IPS-15b (cell line): ENCODE measurements around the gene S100A1.
"Not testable (repeated sequence)": the region's sequence is repeated elsewhere in the genome, so short reads cannot be mapped to it uniquely, and the experiment has no call there.

Experiments
- H3K27me3 ChIP-seq: one replicate; pipeline ENCODE4 v1.6.1; 2013; ENCODE audit warnings: low read length; ENCODE audit not compliant: control insufficient read depth, insufficient read depth
- H3K36me3 ChIP-seq: one replicate; pipeline ENCODE4 v1.6.1; 2013; ENCODE audit warnings: low read length; ENCODE audit not compliant: control insufficient read depth, insufficient read depth
- H3K4me1 ChIP-seq: one replicate; pipeline ENCODE4 v1.6.1; 2013; ENCODE audit warnings: mild to moderate bottlenecking, low read length; ENCODE audit not compliant: control insufficient read depth, insufficient read depth
- H3K4me3 ChIP-seq: one replicate; pipeline ENCODE4 v1.5.1; 2013; ENCODE audit warnings: low read depth, low read length
- H3K9ac ChIP-seq: one replicate; pipeline ENCODE4 v1.6.1; 2013; ENCODE audit warnings: low read depth, mild to moderate bottlenecking, low read length
- H3K9me3 ChIP-seq: one replicate; pipeline ENCODE4 v1.6.1; 2013; ENCODE audit warnings: mild to moderate bottlenecking, low read length; ENCODE audit not compliant: control insufficient read depth, insufficient read depth

Gene S100A1

DNA sequence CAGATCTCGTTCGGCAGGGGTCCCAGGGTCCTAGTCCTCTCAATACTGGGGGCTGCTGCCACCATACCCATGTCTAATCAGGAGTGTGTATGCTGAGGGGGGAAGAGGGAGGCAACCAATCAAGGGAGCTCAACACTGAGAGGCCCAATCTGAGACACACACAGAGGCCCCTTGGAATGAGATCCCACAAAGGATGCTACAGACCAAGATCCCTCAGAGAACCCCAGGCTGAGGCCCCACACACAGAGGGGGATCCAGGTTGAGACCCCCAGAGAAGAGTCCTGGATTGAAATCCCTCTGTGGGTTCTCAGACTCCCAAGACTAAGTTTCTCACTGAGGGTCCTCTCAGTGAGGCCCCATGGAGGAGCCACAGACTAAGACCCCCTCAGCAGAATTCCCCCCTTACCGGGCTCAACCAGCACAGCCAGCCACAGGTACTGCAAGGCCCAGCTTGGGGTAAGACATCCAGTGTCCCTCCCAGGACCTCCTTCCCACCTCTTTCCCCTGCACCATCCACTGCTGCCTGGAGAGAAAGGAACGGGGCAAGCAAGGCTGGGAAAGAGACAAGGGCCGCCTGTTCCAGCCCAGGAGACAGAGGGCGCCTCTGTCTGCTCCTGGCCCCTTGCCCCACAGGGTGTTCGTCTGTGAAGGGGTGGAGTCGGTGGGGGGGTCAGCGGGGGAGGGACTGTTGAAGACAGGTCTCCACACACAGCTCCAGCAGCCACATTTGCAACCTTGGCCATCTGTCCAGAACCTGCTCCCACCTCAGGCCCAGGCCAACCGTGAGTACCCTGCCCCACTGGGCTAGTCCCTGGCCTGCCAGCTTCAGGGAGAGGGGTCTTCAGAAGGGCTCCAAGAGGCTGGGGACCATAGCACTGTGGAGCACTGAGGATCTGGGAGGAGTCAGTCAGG is at the start of gene S100A1:
S100A1 (plus strand) TSS at position 720 of the 912 bp plus-strand sequence. CDS start 2,088 bp downstream, outside the sequence.
- peaks cover 11% of the 10 kb centered on the region for H3K4me1 ChIP-seq
- H3K4me3 ChIP-seq, result peak within 1 kb of the TSS; percentile 82
- H3K9me3 ChIP-seq, result no peaks in the 10 kb centered on the region
- no peaks in the 10 kb centered on the region for H3K36me3 ChIP-seq
- H3K9ac ChIP-seq, result peak within 1 kb of the TSS; percentile 85
- no peaks in the 10 kb centered on the region for H3K27me3 ChIP-seq

DNA sequence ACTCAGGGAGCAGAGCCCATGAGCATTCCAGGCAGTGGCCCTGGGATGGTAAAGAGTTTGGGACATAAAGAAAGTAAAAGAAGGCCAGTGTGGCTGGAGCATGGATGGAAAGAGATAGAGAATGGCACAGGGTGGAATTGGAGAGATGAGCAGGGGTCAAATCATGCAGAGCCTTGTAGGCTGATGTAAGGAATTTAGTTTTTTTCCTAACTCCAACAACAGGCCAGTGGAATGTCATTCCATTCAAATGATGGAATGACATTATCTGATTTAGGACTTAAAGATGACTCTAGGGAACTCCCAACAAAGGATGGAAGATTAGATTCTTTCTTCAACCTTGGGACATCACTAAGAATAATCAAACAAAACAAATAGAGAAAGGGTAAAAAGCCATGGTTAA is 49.7 kb upstream of the S100A1 start:
- Histone ChIP-seq H3K4me3 (no peak overlapping the region), H3K4me1 (peaks cover 6% of the 10 kb centered on the region), H3K27me3 (no peaks in the 10 kb centered on the region), H3K36me3 (no peaks in the 10 kb centered on the region), H3K9me3 (no peaks in the 10 kb centered on the region), H3K9ac (no peak overlapping the region)

DNA sequence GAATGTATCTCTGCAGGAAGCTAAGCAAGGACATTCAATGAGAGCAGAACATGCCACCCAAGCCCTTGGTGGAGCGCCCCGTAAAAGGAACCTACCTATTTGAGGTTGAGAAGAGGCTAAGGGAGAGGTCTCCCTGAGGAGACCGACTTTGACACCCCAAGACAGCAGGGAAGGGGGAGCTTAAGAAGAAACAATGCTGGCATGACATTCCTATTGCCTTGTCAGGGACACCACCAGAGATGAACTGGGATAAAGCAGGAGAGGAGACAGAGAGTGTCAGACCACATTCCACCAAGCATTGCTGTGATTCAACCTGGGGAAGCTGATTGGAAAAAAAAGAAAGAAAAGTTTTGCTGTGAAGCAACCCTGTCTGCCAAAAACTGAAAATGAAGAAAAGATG is 49.3 kb upstream of the S100A1 start:
- no peak overlapping the region for H3K9ac ChIP-seq
- no peaks in the 10 kb centered on the region for H3K27me3 ChIP-seq
- H3K4me1 ChIP-seq, result peaks cover 6% of the 10 kb centered on the region
- H3K9me3 ChIP-seq, result no peaks in the 10 kb centered on the region
- H3K4me3 ChIP-seq, result no peak overlapping the region
- no peaks in the 10 kb centered on the region for H3K36me3 ChIP-seq

- H3K9ac ChIP-seq, H3K36me3 ChIP-seq, H3K9me3 ChIP-seq, H3K4me1 ChIP-seq, H3K4me3 ChIP-seq, H3K27me3 ChIP-seq: not testable (repeated sequence)
Observed at GRCh38 chr1:153582836-153583235, 45.4 kb upstream of the S100A1 start.

DNA sequence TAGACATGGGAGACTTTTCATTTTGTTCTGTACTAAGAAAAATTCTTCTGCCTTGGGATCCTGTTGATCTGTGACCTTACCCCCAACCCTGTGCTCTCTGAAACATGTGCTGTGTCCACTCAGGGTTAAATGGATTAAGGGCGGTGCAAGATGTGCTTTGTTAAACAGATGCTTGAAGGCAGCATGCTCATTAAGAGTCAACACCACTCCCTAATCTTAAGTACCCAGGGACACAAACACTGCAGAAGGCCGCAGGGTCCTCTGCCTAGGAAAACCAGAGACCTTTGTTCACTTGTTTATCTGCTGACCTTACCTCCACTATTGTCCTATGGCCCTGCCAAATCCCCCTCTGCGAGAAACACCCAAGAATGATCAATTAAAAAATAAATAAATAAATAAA is 44.7 kb upstream of the S100A1 start:
- not testable (repeated sequence) for H3K36me3 ChIP-seq, H3K27me3 ChIP-seq, H3K4me3 ChIP-seq, H3K9me3 ChIP-seq, H3K4me1 ChIP-seq, H3K9ac ChIP-seq

- Histone ChIP-seq H3K27me3 (no peaks in the 10 kb centered on the region), H3K9me3 (no peaks in the 10 kb centered on the region), H3K9ac (no peak overlapping the region), H3K36me3 (no peaks in the 10 kb centered on the region), H3K4me1 (no peaks in the 10 kb centered on the region), H3K4me3 (no peak overlapping the region)
Observed at GRCh38 chr1:153583976-153584375, 44.3 kb upstream of the S100A1 start.

GRCh38 chr1:153585006-153585405 is 43.2 kb upstream of the S100A1 start:
- no peak overlapping the region for H3K9ac ChIP-seq
- no peaks in the 10 kb centered on the region for H3K9me3 ChIP-seq
- H3K36me3 ChIP-seq, result no peaks in the 10 kb centered on the region
- H3K4me3 ChIP-seq, result no peak overlapping the region
- no peaks in the 10 kb centered on the region for H3K27me3 ChIP-seq
- H3K4me1 ChIP-seq, result no peaks in the 10 kb centered on the region

- H3K27me3 ChIP-seq, result no peaks in the 10 kb centered on the region
- H3K36me3 ChIP-seq, result no peaks in the 10 kb centered on the region
- H3K9me3 ChIP-seq, result no peaks in the 10 kb centered on the region
- H3K4me1 ChIP-seq, result no peaks in the 10 kb centered on the region
- H3K9ac ChIP-seq, result no peak overlapping the region
- H3K4me3 ChIP-seq, result no peak overlapping the region
Observed at GRCh38 chr1:153586347-153586746, 41.9 kb upstream of the S100A1 start.

GRCh38 chr1:153587314-153587713 is 40.9 kb upstream of the S100A1 start:
- H3K9ac ChIP-seq, result no peak overlapping the region
- H3K36me3 ChIP-seq, result no peaks in the 10 kb centered on the region
- H3K27me3 ChIP-seq, result no peaks in the 10 kb centered on the region
- H3K4me1 ChIP-seq, result no peaks in the 10 kb centered on the region
- no peak overlapping the region for H3K4me3 ChIP-seq
- H3K9me3 ChIP-seq, result no peaks in the 10 kb centered on the region

- not testable (repeated sequence) for H3K9ac ChIP-seq
Observed at GRCh38 chr1:153588033-153588432, 40.2 kb upstream of the S100A1 start.

GRCh38 chr1:153588482-153588881 is 39.8 kb upstream of the S100A1 start:
- Histone ChIP-seq H3K36me3 (no peaks in the 10 kb centered on the region), H3K4me1 (no peaks in the 10 kb centered on the region), H3K4me3 (no peak overlapping the region), H3K9me3 (no peaks in the 10 kb centered on the region), H3K9ac (no peak overlapping the region), H3K27me3 (no peaks in the 10 kb centered on the region)

More at GRCh38 chr1:153588033-153588432, 40.2 kb upstream of the S100A1 start:
- not testable (repeated sequence) for H3K4me1 ChIP-seq, H3K4me3 ChIP-seq, H3K9me3 ChIP-seq, H3K36me3 ChIP-seq, H3K27me3 ChIP-seq

DNA sequence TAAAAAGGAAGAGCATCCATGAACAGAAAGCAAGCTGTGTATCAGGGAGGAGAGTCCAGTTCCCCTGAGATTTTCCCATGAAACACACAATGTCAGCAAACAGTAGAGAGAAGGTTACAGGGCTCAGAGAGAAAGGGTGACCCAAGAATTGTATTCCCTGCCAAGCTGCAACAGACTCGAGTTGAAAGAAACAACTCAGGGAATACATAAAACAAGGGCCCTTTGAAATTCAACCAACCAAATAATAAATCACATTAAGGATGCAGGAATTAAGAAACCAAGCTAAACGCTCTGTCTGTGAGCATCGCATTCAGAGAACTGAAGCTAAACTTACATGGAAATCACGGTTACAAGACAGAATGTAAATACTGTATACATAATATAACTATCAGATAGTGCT is 35.5 kb upstream of the S100A1 start:
- Histone ChIP-seq H3K4me1 (no peaks in the 10 kb centered on the region), H3K4me3 (no peak overlapping the region), H3K9ac (no peak overlapping the region), H3K9me3 (no peaks in the 10 kb centered on the region), H3K36me3 (no peaks in the 10 kb centered on the region), H3K27me3 (no peaks in the 10 kb centered on the region)
